ENCODE measurements around the gene SLC27A1. TPM values are rescaled to one million over a fixed set of nuclear protein-coding genes. Genes with fewer than 3 reads are reported as not detected.
A peak's percentile ranks its signal among the peaks of the same experiment; 100 is the strongest.

Gene SLC27A1
- total and polyA plus RNA-seq, 2 experiments from 2014 or later = 20.4 to 30.0 TPM

DNA sequence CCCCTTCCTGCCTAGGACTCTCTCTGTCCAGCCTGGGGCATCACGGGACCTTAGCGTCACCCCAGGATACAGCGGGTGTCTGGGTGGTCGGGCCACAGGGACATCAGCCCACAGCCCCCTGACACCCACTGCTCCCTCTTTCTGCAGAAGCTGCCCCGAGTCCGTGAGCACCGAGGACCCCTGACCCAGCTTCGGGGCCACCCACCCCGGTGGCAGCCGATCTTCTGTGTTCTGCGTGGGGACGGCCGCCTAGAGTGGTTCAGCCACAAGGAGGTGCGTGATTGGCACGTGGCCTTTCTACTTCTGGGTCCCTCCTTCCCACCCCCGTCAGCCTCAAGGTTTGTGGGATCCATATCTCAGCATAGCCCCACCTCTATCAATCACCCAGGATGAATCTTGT lies 61.8 kb downstream of the SLC27A1 start:
- Histone ChIP-seq H3K9ac (no peak overlapping the region), H3F3A (ENCODE audit: insufficient read depth) (no peaks in the 10 kb centered on the region), H3K79me2 (ENCODE audit: insufficient read depth) (no peaks in the 10 kb centered on the region), H3K4me3 (no peak overlapping the region), H3K27ac (no peak overlapping the region), H3K4me2 (ENCODE audit: unreplicated experiment) (no peak overlapping the region), H2AFZ (no peak overlapping the region), H3K4me1 (ENCODE audit: insufficient read depth) (no peaks in the 10 kb centered on the region), H3K9me3 (ENCODE audit: low read depth) (no peaks in the 10 kb centered on the region), H3K36me3 (ENCODE audit: low read depth) (no peaks in the 10 kb centered on the region), H4K20me1 (ENCODE audit: insufficient read depth) (no peaks in the 10 kb centered on the region), H3K9me2 (ENCODE audit: insufficient read depth) (no peaks in the 10 kb centered on the region), H3K27me3 (replicated peaks; ENCODE audit: insufficient read depth) (no peaks in the 10 kb centered on the region; the same call in 1 of the 2 replicates)
- no peak for TF ChIP-seq EZH2phosphoT487 (IDR thresholded peaks at IDR 0.05; ENCODE audit: insufficient read depth, low read depth)
- TF ChIP-seq EZH2 (IDR thresholded peaks at IDR 0.05; ENCODE audit: insufficient read depth, poor library complexity, severe bottlenecking) = no peak
- no peak for DNase-seq
- WGBS, 2 experiments (ENCODE audit: low coverage in 1 of 2, low lambda C conversion rate in 2 of 2, missing lambda C conversion rate in 2 of 2) = 62 to 64% methylated on average over 9 to 16 of the region's 16 CpGs
- in situ Hi-C loops (cut with MboI) = no loop called here

DNA sequence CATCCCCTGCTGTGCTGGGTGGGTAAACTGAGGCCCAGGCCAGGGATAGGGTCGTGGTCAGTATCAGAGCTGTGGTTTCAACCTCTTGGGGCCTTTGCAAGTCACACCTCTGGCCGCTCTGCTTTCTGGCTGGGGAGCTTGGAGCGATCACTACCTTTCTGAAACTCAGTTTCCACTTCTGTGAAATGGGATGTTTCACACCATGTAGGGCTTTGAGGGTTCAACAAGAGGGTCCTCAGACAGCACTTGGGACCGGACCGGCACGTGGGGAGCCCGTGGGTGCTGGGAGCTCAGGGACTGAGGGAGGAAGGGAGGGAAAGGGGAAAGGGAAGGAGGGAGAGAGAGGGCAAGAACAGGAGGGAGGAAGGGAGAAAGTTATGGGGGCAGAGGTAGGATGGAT lies 62.2 kb downstream of the SLC27A1 start:
- Histone ChIP-seq H3K9me3 (ENCODE audit: low read depth) (no peaks in the 10 kb centered on the region), H4K20me1 (ENCODE audit: insufficient read depth) (no peaks in the 10 kb centered on the region), H3K27ac (no peak overlapping the region), H3K36me3 (ENCODE audit: low read depth) (no peaks in the 10 kb centered on the region), H2AFZ (no peak overlapping the region), H3K4me3 (no peak overlapping the region), H3K79me2 (ENCODE audit: insufficient read depth) (no peaks in the 10 kb centered on the region), H3K9ac (no peak overlapping the region), H3K27me3 (replicated peaks; ENCODE audit: insufficient read depth) (no peaks in the 10 kb centered on the region; the same call in 1 of the 2 replicates), H3K4me2 (ENCODE audit: unreplicated experiment) (no peak overlapping the region), H3F3A (ENCODE audit: insufficient read depth) (no peaks in the 10 kb centered on the region), H3K4me1 (ENCODE audit: insufficient read depth) (no peaks in the 10 kb centered on the region), H3K9me2 (ENCODE audit: insufficient read depth) (no peaks in the 10 kb centered on the region)
- in situ Hi-C loops (cut with MboI) = no loop called here
- no peak for TF ChIP-seq EZH2 (IDR thresholded peaks at IDR 0.05; ENCODE audit: insufficient read depth, poor library complexity, severe bottlenecking)
- no peak for TF ChIP-seq EZH2phosphoT487 (IDR thresholded peaks at IDR 0.05; ENCODE audit: insufficient read depth, low read depth)
- no peak for DNase-seq
- WGBS, 2 experiments (ENCODE audit: low coverage in 1 of 2, low lambda C conversion rate in 2 of 2, missing lambda C conversion rate in 2 of 2) = 52 to 60% methylated on average over 7 of the region's 7 CpGs

DNA sequence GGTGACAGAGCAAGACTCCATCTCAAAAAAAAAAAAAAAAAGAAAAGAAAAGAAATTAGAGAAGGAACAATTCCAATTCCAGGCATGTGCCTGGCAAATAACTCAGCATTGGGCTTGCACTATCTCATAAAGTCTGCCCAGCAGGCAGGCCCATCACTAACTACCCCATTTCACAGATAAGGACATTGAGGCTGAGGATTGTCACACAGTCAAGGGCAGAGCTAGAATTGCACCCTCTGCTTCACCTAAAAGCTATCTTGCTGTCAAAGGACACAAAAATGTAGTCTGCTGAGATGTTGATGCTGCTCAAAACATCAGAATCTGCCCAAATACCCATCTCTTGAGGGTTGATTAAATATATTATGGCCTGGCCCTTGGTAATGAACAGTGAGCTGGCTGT lies 64.4 kb downstream of the SLC27A1 start:
- Histone ChIP-seq H2AFZ (no peak overlapping the region), H3K27ac (no peak overlapping the region), H3K79me2 (ENCODE audit: insufficient read depth) (no peaks in the 10 kb centered on the region), H4K20me1 (ENCODE audit: insufficient read depth) (no peaks in the 10 kb centered on the region), H3K27me3 (replicated peaks; ENCODE audit: insufficient read depth) (no peaks in the 10 kb centered on the region; the same call in 1 of the 2 replicates), H3F3A (ENCODE audit: insufficient read depth) (no peaks in the 10 kb centered on the region), H3K4me3 (no peak overlapping the region), H3K4me1 (ENCODE audit: insufficient read depth) (no peaks in the 10 kb centered on the region), H3K36me3 (ENCODE audit: low read depth) (no peaks in the 10 kb centered on the region), H3K4me2 (ENCODE audit: unreplicated experiment) (no peak overlapping the region), H3K9me3 (ENCODE audit: low read depth) (no peaks in the 10 kb centered on the region), H3K9ac (no peak overlapping the region), H3K9me2 (ENCODE audit: insufficient read depth) (no peaks in the 10 kb centered on the region)
- TF ChIP-seq EZH2 (IDR thresholded peaks at IDR 0.05; ENCODE audit: insufficient read depth, poor library complexity, severe bottlenecking) (no peak), EZH2phosphoT487 (IDR thresholded peaks at IDR 0.05; ENCODE audit: insufficient read depth, low read depth) (no peak)
- DNase-seq = no peak
- in situ Hi-C loops (cut with MboI) = no loop called here

DNA sequence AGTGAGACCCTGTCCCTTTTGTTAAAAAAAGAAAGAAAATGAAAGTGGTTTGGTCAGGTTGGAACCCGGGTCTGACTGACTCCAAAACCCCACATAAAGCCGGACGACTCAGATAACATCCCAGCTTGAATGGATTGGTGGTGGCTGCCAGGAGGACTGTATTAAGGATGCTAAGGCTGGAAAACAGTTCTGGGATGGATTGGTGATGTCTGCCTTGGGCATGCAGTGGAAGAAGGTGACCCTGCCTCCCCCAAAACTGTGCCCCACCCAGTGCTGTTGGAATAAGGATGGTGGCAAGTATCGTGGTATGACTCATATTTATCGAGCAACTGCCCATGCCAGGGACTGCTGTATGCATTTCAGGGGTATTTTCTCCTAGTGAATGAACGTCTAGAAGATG lies 66.6 kb downstream of the SLC27A1 start:
- Histone ChIP-seq H2AFZ (no peak overlapping the region), H3K9me3 (ENCODE audit: low read depth) (no peaks in the 10 kb centered on the region), H3K4me1 (ENCODE audit: insufficient read depth) (no peaks in the 10 kb centered on the region), H3K79me2 (ENCODE audit: insufficient read depth) (no peaks in the 10 kb centered on the region), H3K4me2 (ENCODE audit: unreplicated experiment) (no peak overlapping the region), H3K4me3 (no peak overlapping the region), H3F3A (ENCODE audit: insufficient read depth) (no peaks in the 10 kb centered on the region), H3K9me2 (ENCODE audit: insufficient read depth) (no peaks in the 10 kb centered on the region), H3K27me3 (replicated peaks; ENCODE audit: insufficient read depth) (no peaks in the 10 kb centered on the region; the same call in 1 of the 2 replicates), H4K20me1 (ENCODE audit: insufficient read depth) (no peaks in the 10 kb centered on the region), H3K9ac (no peak overlapping the region), H3K27ac (no peak overlapping the region), H3K36me3 (ENCODE audit: low read depth) (no peaks in the 10 kb centered on the region)
- DNase-seq = no peak
- no peak for TF ChIP-seq EZH2phosphoT487 (IDR thresholded peaks at IDR 0.05; ENCODE audit: insufficient read depth, low read depth)
- TF ChIP-seq EZH2 (IDR thresholded peaks at IDR 0.05; ENCODE audit: insufficient read depth, poor library complexity, severe bottlenecking) = no peak
- WGBS, 2 experiments (ENCODE audit: low coverage in 1 of 2, low lambda C conversion rate in 2 of 2, missing lambda C conversion rate in 2 of 2) = 54 to 67% methylated on average over 6 of the region's 6 CpGs
- in situ Hi-C loops (cut with MboI) = no loop called here

DNA sequence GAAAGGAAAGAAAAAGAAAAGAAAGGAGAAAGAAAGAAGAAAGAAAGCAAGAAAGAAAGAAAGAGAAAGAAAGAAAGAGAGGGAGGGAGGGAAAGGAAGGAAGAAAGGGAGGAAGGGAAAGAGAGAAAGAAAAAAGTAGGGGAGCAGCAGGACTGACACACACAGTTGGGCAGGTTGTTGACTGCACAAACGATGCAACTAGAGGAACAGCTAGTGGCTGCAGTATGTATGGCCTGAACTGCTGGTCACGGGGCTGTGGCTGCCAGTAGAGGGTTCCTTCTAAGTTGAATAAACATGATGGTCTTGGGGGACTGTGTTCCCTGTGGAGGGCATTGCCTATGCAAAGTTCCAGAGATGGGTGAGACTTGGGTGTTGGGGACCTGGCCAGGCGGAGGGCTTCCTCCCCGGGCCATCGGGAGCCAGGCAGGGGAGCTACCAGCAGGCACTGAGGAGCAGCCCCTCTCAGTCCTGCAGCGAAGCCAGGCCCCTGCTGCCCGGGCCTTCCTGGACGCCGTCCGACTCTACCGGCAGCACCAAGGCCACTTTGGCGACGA lies 68.4 kb downstream of the SLC27A1 start:
- in situ Hi-C loops (cut with MboI) = no loop called here
- Histone ChIP-seq H2AFZ (peak overlapping the region; percentile 75), H3K4me1 (ENCODE audit: insufficient read depth) (no peaks in the 10 kb centered on the region), H3K79me2 (ENCODE audit: insufficient read depth) (no peaks in the 10 kb centered on the region), H3K27me3 (replicated peaks; ENCODE audit: insufficient read depth) (no peaks in the 10 kb centered on the region), H3K27ac (no peak overlapping the region), H4K20me1 (ENCODE audit: insufficient read depth) (no peaks in the 10 kb centered on the region), H3K4me2 (ENCODE audit: unreplicated experiment) (peak overlapping the region; percentile 84), H3K4me3 (peak overlapping the region; percentile 65), H3F3A (ENCODE audit: insufficient read depth) (no peaks in the 10 kb centered on the region), H3K36me3 (ENCODE audit: low read depth) (no peaks in the 10 kb centered on the region), H3K9me2 (ENCODE audit: insufficient read depth) (no peaks in the 10 kb centered on the region), H3K9me3 (ENCODE audit: low read depth) (no peaks in the 10 kb centered on the region), H3K9ac (peak overlapping the region; percentile 46; the same call in 1 of the 2 replicates)
- TF ChIP-seq EZH2phosphoT487 (IDR thresholded peaks at IDR 0.05; ENCODE audit: insufficient read depth, low read depth) (no peak), EZH2 (IDR thresholded peaks at IDR 0.05; ENCODE audit: insufficient read depth, poor library complexity, severe bottlenecking) (no peak)
- WGBS, 2 experiments (ENCODE audit: low coverage in 1 of 2, low lambda C conversion rate in 2 of 2, missing lambda C conversion rate in 2 of 2) = 5 to 11% methylated on average over 12 of the region's 13 CpGs
- DNase-seq = peak; percentile 23

Data from GM23248 (cell line).